ENCODE results near the gene IQUB. TPM values are rescaled to one million over a fixed set of nuclear protein-coding genes. Genes with fewer than 3 reads are reported as not detected.
"Not testable (repeated sequence)": the region's sequence is repeated elsewhere in the genome, so short reads cannot be mapped to it uniquely, and the experiment has no call there.

IQUB gene
- total RNA-seq, 2 donors from 2014 or later: 1.3 to 1.6 TPM

GRCh38 chr7:123533553-123533917 lies 860 bp downstream of the IQUB start:
- 35 to 42% methylated on average over 3 of the region's 3 CpGs for WGBS, 2 donors
- H3K27me3 ChIP-seq: no peaks in the 10 kb centered on the region
- DNase-seq (no peak), ATAC-seq (no peak)
- peaks cover 6% of the 10 kb centered on the region for H3K4me1 ChIP-seq
- H3K27ac ChIP-seq: peak overlapping the region; percentile 82 to 93 (median 90)
- no peak overlapping the region for H3K4me3 ChIP-seq
- H3K36me3 ChIP-seq (replicated peaks in 1 of 2; ENCODE audit: insufficient read depth in 1 of 2, low read depth in 2 of 2): no peaks in the 10 kb centered on the region
- peaks cover 0 to 4% (median 0%) of the 10 kb centered on the region in 3 donors for H3K9me3 ChIP-seq
- TF ChIP-seq CTCF (IDR thresholded peaks at IDR 0.05) (no peak), POLR2A (IDR thresholded peaks at IDR 0.05) (no peak)
- intact Hi-C loops (cut with DNase I): no loop called here

GRCh38 chr7:123532788-123533552 lies 1.4 kb downstream of the IQUB start:
- Histone ChIP-seq H3K4me3 (peak overlapping the region in 1 of 2 donors; percentile 12), H3K27ac (peak overlapping the region in 2 of 4 donors; percentile 38 to 90)
- intact Hi-C loops (cut with DNase I); H3K4me1 ChIP-seq; H3K9me3 ChIP-seq; H3K27me3 ChIP-seq; H3K36me3 ChIP-seq (replicated peaks in 1 of 2; ENCODE audit: insufficient read depth in 1 of 2, low read depth in 2 of 2); ATAC-seq: not testable (repeated sequence)
- DNase-seq: peak; percentile 28 to 39 (median 34)
- WGBS, 2 donors: 1 to 4% methylated on average over 25 to 29 of the region's 33 CpGs

- H3K36me3 ChIP-seq (replicated peaks in 1 of 2; ENCODE audit: insufficient read depth in 1 of 2, low read depth in 2 of 2); H3K9me3 ChIP-seq; H3K27me3 ChIP-seq; H3K4me1 ChIP-seq; intact Hi-C loops (cut with DNase I); ATAC-seq; DNase-seq; H3K4me3 ChIP-seq: not testable (repeated sequence)
- 3 to 10% methylated on average over 5 to 6 of the region's 14 CpGs for WGBS, 2 donors
- peak overlapping the region in 1 of 4 donors; percentile 90 for H3K27ac ChIP-seq
These were observed 2.1 kb downstream of the IQUB start for GRCh38 chr7:123532343-123532742.

- H3K9me3 ChIP-seq; H3K36me3 ChIP-seq (replicated peaks in 1 of 2; ENCODE audit: insufficient read depth in 1 of 2, low read depth in 2 of 2); H3K4me1 ChIP-seq; intact Hi-C loops (cut with DNase I); ATAC-seq; H3K27me3 ChIP-seq; H3K27ac ChIP-seq; DNase-seq; H3K4me3 ChIP-seq: not testable (repeated sequence)
- 87 to 91% methylated on average over 12 to 13 of the region's 13 CpGs for WGBS, 2 donors
These were observed 4.3 kb downstream of the IQUB start for GRCh38 chr7:123530035-123530591.

GRCh38 chr7:123528265-123528664 lies 6.1 kb downstream of the IQUB start:
- no peak for ATAC-seq
- 84 to 87% methylated on average over 5 of the region's 5 CpGs for WGBS, 2 donors

GRCh38 chr7:123527712-123528225 lies 6.6 kb downstream of the IQUB start:
- H3K27me3 ChIP-seq; H3K27ac ChIP-seq; H3K4me3 ChIP-seq; DNase-seq; intact Hi-C loops (cut with DNase I); ATAC-seq; H3K9me3 ChIP-seq; H3K36me3 ChIP-seq (replicated peaks in 1 of 2; ENCODE audit: insufficient read depth in 1 of 2, low read depth in 2 of 2); H3K4me1 ChIP-seq: not testable (repeated sequence)
- WGBS, 2 donors: 86 to 92% methylated on average over 17 to 19 of the region's 24 CpGs

More at GRCh38 chr7:123528265-123528664, 6.1 kb downstream of the IQUB start:
- no peak for DNase-seq
- Histone ChIP-seq H3K36me3 (replicated peaks in 1 of 2; ENCODE audit: insufficient read depth in 1 of 2, low read depth in 2 of 2) (no peaks in the 10 kb centered on the region), H3K27ac (no peak overlapping the region), H3K27me3 (no peaks in the 10 kb centered on the region), H3K4me1 (no peaks in the 10 kb centered on the region), H3K9me3 (peaks cover 0 to 4% (median 0%) of the 10 kb centered on the region in 3 donors), H3K4me3 (no peak overlapping the region)
- TF ChIP-seq POLR2A (IDR thresholded peaks at IDR 0.05) (no peak), CTCF (IDR thresholded peaks at IDR 0.05) (no peak)
- intact Hi-C loops (cut with DNase I): no loop called here

GRCh38 chr7:123526533-123526932 lies 7.9 kb downstream of the IQUB start:
- H3K36me3 ChIP-seq (replicated peaks in 1 of 2; ENCODE audit: insufficient read depth in 1 of 2, low read depth in 2 of 2); H3K27ac ChIP-seq; H3K4me1 ChIP-seq; ATAC-seq; DNase-seq; intact Hi-C loops (cut with DNase I); H3K9me3 ChIP-seq; H3K27me3 ChIP-seq; H3K4me3 ChIP-seq: not testable (repeated sequence)
- 93 to 99% methylated on average over 6 of the region's 7 CpGs for WGBS, 2 donors

Data from body of pancreas (tissue), 4 donors.